Keratinocyte (primary cell): ENCODE measurements around the gene STIMATE. TPM values are rescaled to one million over a fixed set of nuclear protein-coding genes. Genes with fewer than 3 reads are reported as not detected.

Experiments
- DNase-seq: peaks from one replicate; pipeline ENCODE4 v3.0.0-alpha.2; 2011; ENCODE audit warnings: low read depth, missing footprints, low spot score
- FAIRE-seq: peaks from 2 replicates; lab custom pipeline; 2011; peaks lifted over from hg19 to GRCh38; lab: Jason Lieb, UNC
- H2AFZ ChIP-seq: 2 replicates; pipeline ENCODE4 v1.6.0; 2012; ENCODE audit warnings: low read length, control low read depth, inconsistent platforms; ENCODE audit not compliant: control insufficient read depth
- H3K27ac ChIP-seq: 2 replicates; pipeline ENCODE4 v1.5.1; 2011; ENCODE audit warnings: low read length; ENCODE audit not compliant: control insufficient read depth, insufficient read depth
- H3K27me3 ChIP-seq: 3 replicates; pipeline ENCODE4 v1.6.0; 2011; ENCODE audit warnings: low read length; ENCODE audit not compliant: control insufficient read depth, insufficient read depth; ENCODE audit errors: extremely low read depth
- H3K36me3 ChIP-seq, 2 experiments: 2 replicates in 1 of 2; 3 replicates in 1 of 2; pipeline ENCODE4 v1.5.1; 2011; ENCODE audit warnings: low read length in 2 of 2, mild to moderate bottlenecking in 1 of 2; ENCODE audit not compliant: control insufficient read depth in 2 of 2, insufficient read depth in 2 of 2; ENCODE audit errors: extremely low read depth in 1 of 2
- H3K4me1 ChIP-seq: 3 replicates; pipeline ENCODE4 v1.5.1; 2011; ENCODE audit warnings: low read length; ENCODE audit not compliant: control insufficient read depth, insufficient read depth; ENCODE audit errors: extremely low read depth
- H3K4me2 ChIP-seq: 3 replicates; pipeline ENCODE4 v1.6.0; 2011; ENCODE audit warnings: low read depth, low read length; ENCODE audit not compliant: control insufficient read depth, insufficient read depth; ENCODE audit errors: extremely low read depth
- H3K4me3 ChIP-seq, 3 experiments: fragments of 200-600 bp in 1 of 3; sonication (generic) in 1 of 3; 2 replicates in 2 of 3; 3 replicates in 1 of 3; pipeline ENCODE4 v1.5.1; 2011 to 2016; ENCODE audit warnings: low read length in 3 of 3, mild to moderate bottlenecking in 3 of 3, control low read depth in 2 of 3, inconsistent platforms in 1 of 3, low read depth in 1 of 3, mixed read lengths in 1 of 3, mixed run types in 1 of 3, moderate library complexity in 1 of 3; ENCODE audit not compliant: control insufficient read depth in 2 of 3, insufficient read depth in 2 of 3; ENCODE audit errors: extremely low read depth in 1 of 3
- H3K79me2 ChIP-seq: 2 replicates; pipeline ENCODE4 v1.6.0; 2012; ENCODE audit warnings: low read length; ENCODE audit not compliant: control insufficient read depth, insufficient read depth
- H3K9ac ChIP-seq: 3 replicates; pipeline ENCODE4 v1.6.0; 2011; ENCODE audit warnings: low read length; ENCODE audit not compliant: control insufficient read depth, insufficient read depth; ENCODE audit errors: extremely low read depth
- H3K9me1 ChIP-seq: 3 replicates; pipeline ENCODE4 v1.6.0; 2011; ENCODE audit warnings: low read length; ENCODE audit not compliant: control insufficient read depth, insufficient read depth; ENCODE audit errors: extremely low read depth
- H3K9me3 ChIP-seq: 2 replicates; pipeline ENCODE4 v1.5.1; 2012; ENCODE audit warnings: low read depth, low read length; ENCODE audit not compliant: control insufficient read depth
- H4K20me1 ChIP-seq: 3 replicates; pipeline ENCODE4 v1.6.0; 2011; ENCODE audit warnings: low read length; ENCODE audit not compliant: control insufficient read depth, insufficient read depth; ENCODE audit errors: extremely low read depth
- EZH2 ChIP-seq: IDR thresholded peaks from one replicate; pipeline ENCODE4 v1.6.1; 2012; ENCODE audit warnings: inconsistent platforms, mild to moderate bottlenecking, low read length, moderate library complexity
- dilution Hi-C: fragments of 300-500 bp; cut with MboI; formaldehyde crosslinking; loops from one replicate; pipeline ENCODE4 v1.7.0; 2020; ENCODE audit warnings: low sequenced_read_pairs; ENCODE audit not compliant: extremely low pct_ligation_motif_present
- polyA plus RNA-seq, 5 experiments: library from polyadenylated mRNA; depleted of rRNA in 3 of 5; stranded (reverse) in 3 of 5; stranded (forward) in 1 of 5; unstranded in 1 of 5; fragments of >200 nt; gene quantifications; 1 replicate in 1 of 5; 2 replicates in 3 of 5; 3 replicates in 1 of 5; pipeline versions ENCODE4 v1.2.1 to v1.2.3, GENCODE V29; 2011 to 2012; ENCODE audit warnings: missing spikeins in 2 of 5, low read depth in 1 of 5, low replicate concordance in 1 of 5
- TF ChIP-seq, protein P1 (sequence below), 3 experiments: IDR thresholded peaks in 1 of 3; conservative IDR thresholded peaks in 1 of 3; optimal IDR thresholded peaks in 1 of 3; 2 replicates in 2 of 3; 3 replicates in 1 of 3; pipeline versions ENCODE3 to v1.5.1; 2011; ENCODE audit warnings: low read length in 3 of 3, mild to moderate bottlenecking in 3 of 3, moderate library complexity in 2 of 3, control low read depth in 1 of 3, inconsistent platforms in 1 of 3; ENCODE audit not compliant: insufficient read depth in 2 of 3; ENCODE audit errors: extremely low read depth in 1 of 3

Gene STIMATE
- polyA plus RNA-seq, 1 donor (not counting 4 experiments of a cell fraction or from before 2014, with no cell fraction given), result 8.2 TPM

DNA sequence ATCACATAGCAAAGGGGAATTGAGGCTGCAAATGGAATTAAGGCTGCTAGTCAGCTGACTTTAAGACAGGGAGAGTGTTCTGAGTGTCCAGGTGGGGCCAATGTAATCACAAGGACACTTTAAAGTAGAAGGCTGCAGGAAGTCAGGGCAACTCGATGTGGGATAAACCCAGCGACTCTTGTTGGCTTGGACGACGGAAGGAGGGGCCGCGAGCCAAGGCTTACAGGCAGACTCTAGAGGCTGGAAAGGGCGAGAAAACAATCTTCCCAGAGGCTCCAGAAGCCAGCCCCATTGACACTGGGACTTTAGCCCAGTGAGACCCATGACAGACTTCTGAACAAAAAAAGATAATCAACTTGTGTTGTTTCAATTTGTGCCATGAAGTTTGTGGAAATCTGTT, 49.6 kb downstream of the STIMATE start:
- Histone ChIP-seq H3K9me1 (no peaks in the 10 kb centered on the region), H3K9me3 (no peaks in the 10 kb centered on the region), H3K4me2 (no peak overlapping the region), H3K27me3 (no peaks in the 10 kb centered on the region), H3K79me2 (no peaks in the 10 kb centered on the region), H3K4me1 (no peaks in the 10 kb centered on the region), H3K27ac (no peak overlapping the region), H2AFZ (no peak overlapping the region), H3K36me3 (peaks cover 9 to 15% of the 10 kb centered on the region in 2 experiments), H4K20me1 (no peaks in the 10 kb centered on the region), H3K9ac (no peak overlapping the region), H3K4me3 (no peak overlapping the region)
- FAIRE-seq (no peak), DNase-seq (no peak)
- dilution Hi-C loops, result no loop called here
- no peak for TF ChIP-seq EZH2
- TF ChIP-seq, protein P1, sequence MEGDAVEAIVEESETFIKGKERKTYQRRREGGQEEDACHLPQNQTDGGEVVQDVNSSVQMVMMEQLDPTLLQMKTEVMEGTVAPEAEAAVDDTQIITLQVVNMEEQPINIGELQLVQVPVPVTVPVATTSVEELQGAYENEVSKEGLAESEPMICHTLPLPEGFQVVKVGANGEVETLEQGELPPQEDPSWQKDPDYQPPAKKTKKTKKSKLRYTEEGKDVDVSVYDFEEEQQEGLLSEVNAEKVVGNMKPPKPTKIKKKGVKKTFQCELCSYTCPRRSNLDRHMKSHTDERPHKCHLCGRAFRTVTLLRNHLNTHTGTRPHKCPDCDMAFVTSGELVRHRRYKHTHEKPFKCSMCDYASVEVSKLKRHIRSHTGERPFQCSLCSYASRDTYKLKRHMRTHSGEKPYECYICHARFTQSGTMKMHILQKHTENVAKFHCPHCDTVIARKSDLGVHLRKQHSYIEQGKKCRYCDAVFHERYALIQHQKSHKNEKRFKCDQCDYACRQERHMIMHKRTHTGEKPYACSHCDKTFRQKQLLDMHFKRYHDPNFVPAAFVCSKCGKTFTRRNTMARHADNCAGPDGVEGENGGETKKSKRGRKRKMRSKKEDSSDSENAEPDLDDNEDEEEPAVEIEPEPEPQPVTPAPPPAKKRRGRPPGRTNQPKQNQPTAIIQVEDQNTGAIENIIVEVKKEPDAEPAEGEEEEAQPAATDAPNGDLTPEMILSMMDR (optimal IDR thresholded peaks at IDR 0.05 in 1 of 3, IDR thresholded peaks at IDR 0.05 in 1 of 3, conservative IDR thresholded peaks at IDR 0.05 in 1 of 3; ENCODE audit: extremely low read depth in 1 of 3, insufficient read depth in 2 of 3, low read length in 3 of 3), result no peak

DNA sequence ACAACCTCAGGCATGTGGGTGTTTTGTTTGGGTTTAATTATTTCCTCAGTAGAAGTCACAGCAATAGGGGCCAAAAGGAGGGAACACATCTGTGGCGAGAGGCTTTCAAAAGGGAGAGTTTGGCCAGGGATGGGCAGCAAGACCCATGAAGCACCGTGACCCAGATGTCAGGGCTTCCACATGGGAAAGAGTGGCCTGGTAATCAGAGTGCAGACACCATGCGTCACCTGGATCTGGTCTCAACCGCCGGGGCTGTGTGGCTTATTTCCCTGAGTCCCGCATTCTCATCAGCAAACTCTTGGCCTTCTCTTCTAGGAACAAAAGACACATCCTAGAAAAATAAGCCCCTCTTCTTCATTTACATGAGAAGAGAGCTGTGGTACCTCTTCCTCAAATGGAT, 50.1 kb downstream of the STIMATE start:
- FAIRE-seq, result no peak
- DNase-seq, result no peak
- H2AFZ ChIP-seq, result no peak overlapping the region
- no peaks in the 10 kb centered on the region for H3K9me3 ChIP-seq
- no peaks in the 10 kb centered on the region for H3K79me2 ChIP-seq
- H3K4me3 ChIP-seq, result no peak overlapping the region
- peaks cover 7 to 15% of the 10 kb centered on the region in 2 experiments for H3K36me3 ChIP-seq
- H3K27me3 ChIP-seq, result no peaks in the 10 kb centered on the region
- H3K4me2 ChIP-seq, result no peak overlapping the region
- TF ChIP-seq, protein P1 (optimal IDR thresholded peaks at IDR 0.05 in 1 of 3, IDR thresholded peaks at IDR 0.05 in 1 of 3, conservative IDR thresholded peaks at IDR 0.05 in 1 of 3; ENCODE audit: extremely low read depth in 1 of 3, insufficient read depth in 2 of 3, low read length in 3 of 3), result no peak
- TF ChIP-seq EZH2, result no peak
- H3K4me1 ChIP-seq, result no peaks in the 10 kb centered on the region
- no peaks in the 10 kb centered on the region for H3K9me1 ChIP-seq
- no peak overlapping the region for H3K9ac ChIP-seq
- dilution Hi-C loops, result no loop called here
- no peak overlapping the region for H3K27ac ChIP-seq
- no peaks in the 10 kb centered on the region for H4K20me1 ChIP-seq
